Pancreas (tissue), 10 donors: ENCODE results near the gene PLCH2. TPM values are rescaled to one million over a fixed set of nuclear protein-coding genes. Genes with fewer than 3 reads are reported as not detected.
A peak's percentile ranks its signal among the peaks of the same experiment; 100 is the strongest.

Experiments
- ATAC-seq, 4 donors: fragments of 200-7000 bp; cut with Tn5 transposase; one replicate each; pipeline versions ENCODE4 v1.8.0 to v1.9.1; 2020; ENCODE audit warnings: mild to moderate bottlenecking in 4 of 4, moderate library complexity in 4 of 4
- DNase-seq, 6 donors: peaks; one replicate each; pipeline ENCODE4 v3.0.0-alpha.2; 2020
- FAIRE-seq: peaks from 2 replicates; lab custom pipeline; 2012; peaks lifted over from hg19 to GRCh38; lab: Jason Lieb, UNC
- H3K27ac ChIP-seq, 4 donors: fragments of 200-600 bp; sonication (generic); 1 replicate in 3 of 4; 2 replicates in 1 of 4; pipeline versions ENCODE4 v1.5.0 to v1.8.0; 2020
- H3K27me3 ChIP-seq, 4 donors: fragments of 200-600 bp; one replicate each; pipeline ENCODE4 v1.8.0; 2021
- H3K36me3 ChIP-seq, 3 donors: fragments of 200-600 bp; sonication (generic) in 1 of 3; one replicate each; pipeline versions ENCODE4 v1.5.0 to v1.8.0; 2020 to 2021
- H3K4me1 ChIP-seq, 3 donors: fragments of 200-600 bp; one replicate each; pipeline ENCODE4 v1.8.0; 2021
- H3K4me3 ChIP-seq, 4 donors: fragments of 200-600 bp; sonication (generic) in 2 of 4; one replicate each; pipeline versions ENCODE4 v1.5.0 to v1.8.0; 2020 to 2021
- H3K9me3 ChIP-seq, 4 donors: fragments of 200-600 bp; one replicate each; pipeline ENCODE4 v1.8.0; 2021
- CTCF ChIP-seq, 4 donors: fragments of 200-600 bp; sonication (generic) in 3 of 4; IDR thresholded peaks; one replicate each; pipeline versions ENCODE4 v1.5.0 to v1.8.0; 2021; ENCODE audit warnings: antibody characterized with exemption in 4 of 4
- WGBS, 2 donors: extraction: QIAGEN DNeasy Blood & Tissue Kit; methylation state at CpG; one replicate each; pipeline ENCODE4 v1.1.7; 2013; 5-methylcytosine and 5-hydroxymethylcytosine counted together
- intact Hi-C, 3 donors: fragments of 100-400 bp; cut with DNase I; formaldehyde crosslinking; loops; one replicate each; pipeline versions ENCODE4 v1.11.1 to v1.14.2; 2022
- polyA plus RNA-seq, 2 donors: library from polyadenylated mRNA; stranded (reverse); fragments of 200-250 nt; gene quantifications; one replicate each; pipeline ENCODE4 v1.2.3, GENCODE V29; 2013
- total RNA-seq, 6 donors: library from RNA; stranded (reverse); fragmentation: NEBNext Ultra II Directional in 4 of 6; extraction: Animal tissue kit (Norgen Biotek cat#: 25700) in 4 of 6; gene quantifications; one replicate each; pipeline versions ENCODE4 v1.2.1 to v1.2.4, GENCODE V29; 2021 to 2023
- donor health status: healthy with polysubstance abuse.
- donor health status: DM: no; HTN: no; CAD: no; lungs with moderate emphysema.
- donor health status: DM: no; HTN: no; CAD: no.
- donor health status: control.
- donor health status: control.
- donor health status: Bipolar disorder and iron deficiency.
- donor health status: DM: yes; HTN: yes; CAD: no.
- donor health status: DM: no; HTN: no; CAD: no.
- donor health status: DM: no; HTN: no; CAD: no.
- donor health status: DM: yes; HTN: yes; CAD: no.

The PLCH2 gene
- total and polyA plus RNA-seq, 8 donors, result 0.79 to 163 (median 3.3) TPM

GRCh38 chr1:2486041-2486440 lies 10.0 kb downstream of the PLCH2 start:
- no peak for TF ChIP-seq CTCF (IDR thresholded peaks at IDR 0.05)
- Histone ChIP-seq H3K4me3 (no peak overlapping the region), H3K27me3 (no peaks in the 10 kb centered on the region), H3K4me1 (no peaks in the 10 kb centered on the region), H3K9me3 (no peaks in the 10 kb centered on the region), H3K27ac (no peak overlapping the region), H3K36me3 (no peaks in the 10 kb centered on the region)
- intact Hi-C loops, result no loop called here
- FAIRE-seq (no peak), ATAC-seq (no peak), DNase-seq (no peak)
- WGBS, 2 donors, result 77 to 85% methylated on average over 4 of the region's 4 CpGs

- Histone ChIP-seq H3K27me3 (no peaks in the 10 kb centered on the region), H3K4me3 (no peak overlapping the region), H3K36me3 (no peaks in the 10 kb centered on the region), H3K9me3 (no peaks in the 10 kb centered on the region), H3K27ac (no peak overlapping the region), H3K4me1 (no peaks in the 10 kb centered on the region)
- TF ChIP-seq CTCF (IDR thresholded peaks at IDR 0.05), result no peak
- WGBS, 2 donors, result 76 to 79% methylated on average over 9 of the region's 9 CpGs
- no peak for FAIRE-seq
- intact Hi-C loops, result no loop called here
- no peak for DNase-seq
- no peak for ATAC-seq
These were observed 10.5 kb downstream of the PLCH2 start for GRCh38 chr1:2486558-2486957.

- H3K27ac ChIP-seq, result no peak overlapping the region
- no peak for TF ChIP-seq CTCF (IDR thresholded peaks at IDR 0.05)
- H3K27me3 ChIP-seq, result no peaks in the 10 kb centered on the region
- no peaks in the 10 kb centered on the region for H3K36me3 ChIP-seq
- DNase-seq (no peak), ATAC-seq (no peak), FAIRE-seq (no peak)
- H3K4me3 ChIP-seq, result no peak overlapping the region
- no peaks in the 10 kb centered on the region for H3K4me1 ChIP-seq
- intact Hi-C loops, result no loop called here
- H3K9me3 ChIP-seq, result no peaks in the 10 kb centered on the region
- WGBS, 2 donors, result 74 to 77% methylated on average over 2 of the region's 2 CpGs
These were observed 12.6 kb downstream of the PLCH2 start for GRCh38 chr1:2488688-2489087.

GRCh38 chr1:2489615-2490014 lies 13.5 kb downstream of the PLCH2 start:
- ATAC-seq (no peak), DNase-seq (no peak), FAIRE-seq (no peak)
- Histone ChIP-seq H3K4me3 (no peak overlapping the region), H3K9me3 (no peaks in the 10 kb centered on the region), H3K36me3 (no peaks in the 10 kb centered on the region), H3K27me3 (no peaks in the 10 kb centered on the region), H3K27ac (no peak overlapping the region), H3K4me1 (no peaks in the 10 kb centered on the region)
- no peak for TF ChIP-seq CTCF (IDR thresholded peaks at IDR 0.05)
- WGBS, 2 donors, result 81 to 95% methylated on average over 14 of the region's 14 CpGs
- intact Hi-C loops, result no loop called here

GRCh38 chr1:2492091-2492490 lies 16.0 kb downstream of the PLCH2 start:
- no peak overlapping the region for H3K4me3 ChIP-seq
- no peaks in the 10 kb centered on the region for H3K9me3 ChIP-seq
- TF ChIP-seq CTCF (IDR thresholded peaks at IDR 0.05), result no peak
- DNase-seq (peak in 1 of 6 donors; percentile 12), ATAC-seq (peak in 3 of 4 donors; percentile 23 to 58 (median 33)), FAIRE-seq (no peak)
- H3K36me3 ChIP-seq, result no peaks in the 10 kb centered on the region
- no peak overlapping the region for H3K27ac ChIP-seq
- no peaks in the 10 kb centered on the region for H3K4me1 ChIP-seq
- 30 to 31% methylated on average over 12 to 13 of the region's 13 CpGs for WGBS, 2 donors
- no peaks in the 10 kb centered on the region for H3K27me3 ChIP-seq
- intact Hi-C loops, result no loop called here
